ENCODE measurements around the gene REV1. TPM values are rescaled to one million over a fixed set of nuclear protein-coding genes. Genes with fewer than 3 reads are reported as not detected.

Gene REV1
- total RNA-seq, 1 donor from 2014 or later, result 25.5 TPM

DNA sequence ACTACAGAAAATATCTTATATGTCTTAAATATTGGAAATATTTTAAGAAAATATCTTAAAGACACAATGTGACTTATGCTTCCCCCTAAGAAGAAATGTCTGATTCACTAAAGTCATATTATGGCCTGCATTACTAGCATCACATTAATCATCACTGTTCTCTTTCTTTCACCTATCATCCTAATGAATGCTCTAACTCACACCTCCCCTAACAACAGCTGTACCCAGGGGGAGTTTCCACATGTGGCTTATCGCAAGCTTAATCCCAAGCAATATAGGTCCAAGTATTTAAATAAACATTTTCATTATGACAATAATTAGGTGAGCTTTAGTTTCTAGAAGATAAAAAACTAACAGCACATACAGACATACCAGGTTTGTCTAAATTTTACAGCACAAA lies 39.6 kb downstream of the REV1 start:
- DNase-seq (ENCODE audit: low spot score), result no peak

DNA sequence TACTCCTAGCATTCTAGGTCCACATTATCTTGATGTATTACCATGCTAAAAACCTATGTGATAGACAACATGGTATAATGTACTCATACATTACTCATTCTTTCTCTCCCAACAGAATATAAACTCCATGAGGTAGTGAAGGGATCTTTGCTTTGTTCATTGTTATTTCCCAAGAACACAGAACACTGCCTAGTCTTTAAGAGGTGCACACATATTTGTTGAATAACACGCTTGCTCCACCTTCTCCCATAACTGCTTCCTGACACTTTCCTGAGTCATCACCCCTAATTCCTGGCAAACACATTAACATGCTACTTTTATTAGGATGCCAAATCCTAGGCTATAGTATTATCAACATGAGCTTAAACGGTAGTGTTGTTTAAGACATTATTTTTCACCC lies 41.3 kb downstream of the REV1 start:
- DNase-seq (ENCODE audit: low spot score), result no peak

DNA sequence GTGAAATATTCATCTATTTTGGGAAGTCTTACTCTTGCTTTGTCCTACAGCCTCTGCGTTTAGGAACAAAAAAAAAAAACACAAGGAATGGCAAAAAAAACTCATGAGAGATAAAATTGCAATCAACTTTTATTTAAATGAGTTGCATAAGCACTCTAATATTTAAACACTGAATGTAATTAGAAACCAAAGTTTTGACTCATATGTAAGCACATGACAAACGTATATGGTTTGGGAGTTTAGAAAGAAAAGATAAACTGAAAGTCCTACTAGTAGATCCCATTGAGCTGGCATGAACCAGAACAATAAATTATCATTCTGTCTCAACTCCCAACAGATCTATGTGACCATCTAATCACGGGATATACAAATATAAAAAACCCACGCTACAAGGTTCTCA lies 44.8 kb downstream of the REV1 start:
- no peak for DNase-seq (ENCODE audit: low spot score)

DNA sequence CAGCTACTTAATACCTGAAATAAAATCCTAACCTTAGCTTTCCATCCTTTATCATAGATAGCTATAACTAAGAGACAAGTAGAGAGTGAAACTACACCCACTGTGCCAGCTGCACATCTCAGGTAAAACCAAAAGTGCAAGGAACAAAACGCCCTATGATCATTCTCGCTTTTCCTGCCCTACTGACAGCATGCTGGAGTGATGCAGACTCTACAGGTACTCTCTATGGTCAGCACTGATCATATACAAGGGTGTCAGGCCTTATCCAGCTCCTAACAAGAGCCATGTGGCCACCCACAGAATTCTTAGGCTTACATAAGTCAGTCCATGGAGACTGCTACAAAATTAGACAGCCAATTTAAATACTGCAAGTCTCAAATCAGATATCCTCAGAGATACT lies 45.6 kb downstream of the REV1 start:
- DNase-seq (ENCODE audit: low spot score), result no peak

DNA sequence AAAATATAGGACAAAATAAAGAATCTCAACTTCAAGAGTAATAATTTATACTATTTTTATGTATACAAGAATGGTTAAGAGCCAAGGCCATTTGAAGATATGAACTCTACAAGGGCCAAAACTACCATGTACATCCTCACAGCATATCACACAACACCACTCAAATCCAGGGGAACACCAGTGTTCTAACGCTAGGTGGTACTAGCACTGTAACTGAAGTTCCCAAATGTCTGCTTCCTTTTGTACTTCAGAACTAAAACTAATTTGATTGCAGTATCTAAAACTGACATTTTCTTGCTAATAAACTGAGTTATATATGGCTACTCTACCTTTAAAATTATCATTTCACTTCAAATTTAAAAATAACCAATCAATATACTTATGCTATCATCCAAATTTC lies 47.0 kb downstream of the REV1 start:
- DNase-seq (ENCODE audit: low spot score), result no peak

DNA sequence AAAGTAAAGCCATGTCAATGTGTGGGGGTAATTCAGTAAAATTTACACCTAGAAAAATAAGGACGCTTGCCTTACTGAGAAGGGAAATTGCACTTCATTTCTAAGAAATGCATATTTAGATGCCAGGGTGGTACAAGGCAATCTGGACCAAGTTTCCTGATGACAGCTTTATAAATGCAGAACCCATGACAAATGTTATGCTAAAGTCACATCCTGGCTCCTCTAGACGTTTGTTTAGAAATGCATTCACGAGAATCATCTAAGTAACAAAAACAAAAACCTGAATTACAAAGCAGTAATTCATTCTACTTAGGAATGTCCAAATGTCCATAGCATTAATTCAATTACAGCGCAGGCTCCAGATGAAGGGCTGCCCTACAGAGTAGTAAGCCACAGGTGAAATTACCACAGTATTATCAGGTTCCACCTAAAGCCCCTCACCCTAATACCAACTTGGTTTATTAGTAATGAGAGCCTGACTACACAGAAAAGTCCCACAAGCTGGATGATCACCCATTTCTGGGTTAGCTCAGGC lies 49.8 kb downstream of the REV1 start:
- no peak for DNase-seq (ENCODE audit: low spot score)

DNA sequence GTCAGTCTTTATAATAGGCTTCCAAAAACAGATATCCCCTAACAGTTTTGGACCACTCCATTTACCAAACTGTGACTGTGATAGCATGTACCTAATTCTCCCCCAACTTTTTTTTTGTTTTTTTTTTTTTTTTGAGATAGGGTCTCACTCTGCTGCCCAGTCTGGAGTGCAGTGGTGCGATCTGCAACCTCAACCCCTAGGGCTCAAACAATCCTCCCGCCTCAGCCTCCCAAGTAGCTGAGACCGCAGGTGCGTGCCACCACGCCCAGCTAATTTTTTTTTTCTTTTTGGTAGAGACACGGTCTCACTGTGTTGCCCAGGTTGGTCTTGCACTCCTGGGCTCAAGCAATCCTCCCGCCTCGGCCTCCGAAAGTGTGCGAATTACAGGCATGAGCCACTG lies 52.9 kb downstream of the REV1 start:
- no peak for DNase-seq (ENCODE audit: low spot score)

DNA sequence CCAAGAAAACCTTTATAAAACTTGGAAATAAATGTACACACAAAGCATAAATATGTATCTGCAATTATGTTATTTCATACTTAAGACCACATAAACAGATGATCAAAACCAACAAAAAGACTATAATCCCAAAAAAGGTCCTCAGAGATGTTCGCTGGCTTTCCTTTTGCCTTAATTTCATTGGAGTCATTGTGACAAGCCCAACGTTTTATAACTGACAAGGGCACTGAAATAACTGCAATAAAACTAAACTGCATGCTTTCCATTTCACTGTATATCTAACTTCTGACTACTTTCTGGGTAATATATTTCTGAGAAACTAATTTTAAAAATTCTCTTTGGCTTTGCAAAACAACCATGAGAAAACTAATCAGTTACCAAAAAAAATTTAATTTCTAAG lies 56.5 kb downstream of the REV1 start:
- DNase-seq (ENCODE audit: low spot score), result no peak

DNA sequence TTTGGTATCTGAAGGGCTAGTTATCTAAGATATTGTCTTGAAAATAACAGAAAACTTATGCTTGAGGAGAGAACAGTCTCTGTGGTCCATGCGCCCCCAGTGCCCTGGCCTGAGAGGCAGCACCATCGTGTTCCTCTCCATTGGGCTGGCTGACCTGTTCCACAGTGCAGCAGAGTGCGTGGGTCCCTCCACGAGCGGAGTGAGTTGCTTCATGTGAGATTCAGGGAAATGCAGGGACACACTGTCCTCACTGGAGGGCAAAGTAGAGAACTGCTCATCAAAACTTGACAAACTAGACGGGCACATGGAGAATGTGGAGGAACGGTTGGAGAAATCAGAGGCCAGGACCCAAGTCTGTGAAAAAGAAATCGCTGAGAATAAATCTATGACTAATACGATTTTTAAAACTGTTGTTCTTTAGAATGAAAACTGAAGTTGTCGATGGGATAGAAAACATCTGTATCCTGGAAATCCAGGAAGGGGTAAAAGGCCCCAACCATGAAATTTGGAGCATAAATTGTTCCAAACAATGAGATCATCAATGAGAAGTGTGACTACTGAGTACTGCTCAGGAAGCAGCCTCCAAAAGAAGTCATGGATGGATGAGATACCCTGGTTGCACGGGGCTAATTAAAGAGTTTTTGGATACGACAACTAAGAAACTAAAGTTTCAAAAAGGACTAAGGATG lies 58.1 kb downstream of the REV1 start:
- DNase-seq (ENCODE audit: low spot score), result no peak

DNA sequence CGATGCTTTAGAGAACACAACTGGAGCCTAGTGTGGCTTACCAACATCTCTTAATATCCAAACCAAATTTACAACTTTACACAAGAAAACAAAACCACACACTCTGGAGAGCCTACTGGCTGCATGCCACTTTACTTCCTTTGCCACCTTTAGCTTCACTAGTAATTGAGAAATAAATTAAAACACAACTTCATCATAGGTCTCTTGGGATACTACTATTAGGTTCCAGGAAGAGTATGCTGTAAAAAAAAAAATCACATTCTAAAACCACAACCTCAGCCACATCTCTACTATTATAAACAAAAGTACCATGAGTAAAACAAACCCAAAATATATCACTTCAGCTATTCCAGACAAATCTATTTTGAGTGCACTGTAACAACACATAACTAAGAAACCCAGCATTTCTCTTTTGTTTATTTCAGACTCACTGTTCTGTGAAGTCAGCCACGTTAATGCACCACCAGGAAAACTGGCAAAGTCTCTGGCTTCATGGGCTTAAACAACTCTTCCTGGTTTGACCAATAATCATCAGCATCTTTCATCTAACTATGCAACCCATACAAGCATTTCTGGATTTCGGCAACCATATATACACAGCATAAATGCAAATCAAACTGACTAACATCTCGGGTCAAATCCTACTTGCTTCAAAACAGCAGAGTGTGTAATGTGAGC lies 59.1 kb downstream of the REV1 start:
- DNase-seq (ENCODE audit: low spot score), result no peak

DNA sequence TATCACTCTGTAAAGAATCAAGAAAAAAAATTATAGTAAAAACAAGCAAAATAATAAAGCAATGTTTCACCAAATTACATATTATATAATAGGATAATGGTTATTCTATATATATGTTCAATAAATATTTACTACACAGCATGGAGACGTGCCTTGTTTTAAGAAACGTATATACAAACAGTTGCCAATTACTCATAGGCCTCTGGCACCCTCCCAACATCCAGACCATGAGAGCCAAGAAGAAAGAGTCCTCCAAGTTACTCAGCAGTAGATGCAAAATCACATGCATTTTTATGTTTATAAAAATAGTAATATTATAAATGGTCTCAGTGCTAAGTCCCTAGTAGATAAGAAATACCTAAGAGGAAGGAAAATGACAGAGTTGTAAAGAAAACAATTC lies 64.8 kb downstream of the REV1 start:
- peak; percentile 16 for DNase-seq (ENCODE audit: low spot score)

DNA sequence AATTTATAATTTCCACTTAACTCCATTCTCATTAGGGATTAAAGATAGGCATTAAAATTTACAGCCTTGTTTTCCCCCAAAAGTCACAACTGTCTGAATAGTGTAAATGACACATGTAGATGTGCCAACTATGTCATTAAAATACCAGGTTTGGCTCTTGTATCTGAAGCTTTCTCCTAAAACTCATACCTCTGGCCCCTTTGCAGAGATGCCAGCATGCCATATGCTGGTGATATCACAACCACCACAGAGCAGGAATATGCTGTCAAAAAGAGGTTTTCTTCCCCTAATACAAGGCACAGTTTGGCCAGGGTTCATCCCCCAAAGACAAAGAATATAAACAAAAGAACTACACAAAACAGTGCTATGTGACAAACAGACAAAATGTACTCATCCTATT lies 65.4 kb downstream of the REV1 start:
- DNase-seq (ENCODE audit: low spot score), result no peak

DNA sequence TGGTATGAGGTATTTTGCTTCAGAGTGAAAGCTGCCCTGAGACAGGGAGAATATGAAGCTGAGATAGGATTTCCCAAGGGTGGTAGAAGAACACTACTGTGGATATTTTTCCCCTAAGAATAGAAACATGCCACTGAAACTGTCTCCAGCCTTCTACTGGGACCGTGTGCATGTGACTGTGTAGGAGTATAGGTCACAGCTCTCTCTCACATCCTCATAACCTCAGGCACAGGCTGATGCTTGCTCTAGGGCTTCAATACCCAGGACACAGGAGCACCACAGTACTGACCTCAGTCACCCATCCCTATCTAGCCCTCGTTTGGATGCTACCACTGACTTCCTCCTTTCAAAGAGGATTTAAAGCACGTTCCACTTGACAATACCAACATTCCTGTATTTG lies 67.2 kb downstream of the REV1 start:
- no peak for DNase-seq (ENCODE audit: low spot score)

DNA sequence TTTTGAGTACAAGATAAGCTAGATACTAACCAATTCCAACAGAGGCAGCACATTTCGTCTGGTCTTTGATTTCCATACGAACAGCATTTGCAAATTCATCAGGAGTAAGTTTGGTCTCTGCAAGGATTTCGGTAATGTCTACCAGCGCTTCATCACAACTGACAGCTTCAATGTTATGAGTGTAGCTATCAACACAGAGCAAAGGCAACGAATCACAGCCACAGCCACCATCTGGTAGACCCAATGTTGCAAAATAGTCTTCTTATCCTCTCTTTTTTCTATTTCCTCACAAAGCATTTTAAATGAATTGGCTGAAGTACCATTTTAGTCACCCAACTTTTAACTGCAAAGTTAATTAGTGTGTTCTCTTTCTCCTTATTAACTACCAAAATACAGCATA lies 68.3 kb downstream of the REV1 start:
- DNase-seq (ENCODE audit: low spot score), result no peak

DNA sequence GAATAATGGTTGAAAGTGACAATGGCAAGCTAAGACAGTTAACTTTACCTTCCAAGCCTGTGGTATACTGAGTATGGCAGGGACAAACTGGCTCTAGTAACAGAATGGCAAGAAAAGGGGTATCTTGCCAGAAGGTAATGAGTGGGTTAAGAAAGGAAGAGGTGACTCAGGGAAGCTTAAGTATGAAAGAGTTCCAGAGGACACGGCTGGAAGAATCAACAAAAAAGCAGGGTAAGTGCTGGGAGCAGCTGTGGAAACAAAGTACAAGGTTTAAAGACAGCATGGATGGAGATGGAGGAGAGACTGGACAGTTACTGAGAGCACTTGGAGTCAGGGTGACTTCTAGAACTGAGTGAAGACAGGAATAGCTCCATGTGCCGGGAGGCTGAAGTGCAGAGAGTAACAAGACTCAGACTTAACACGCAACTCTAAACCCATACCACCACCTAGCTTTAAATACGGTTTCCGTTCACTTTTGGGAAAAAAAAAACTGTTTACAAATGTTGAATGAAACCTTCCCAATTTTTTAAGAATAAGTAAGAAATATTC lies 69.0 kb downstream of the REV1 start:
- DNase-seq (ENCODE audit: low spot score), result no peak

DNA sequence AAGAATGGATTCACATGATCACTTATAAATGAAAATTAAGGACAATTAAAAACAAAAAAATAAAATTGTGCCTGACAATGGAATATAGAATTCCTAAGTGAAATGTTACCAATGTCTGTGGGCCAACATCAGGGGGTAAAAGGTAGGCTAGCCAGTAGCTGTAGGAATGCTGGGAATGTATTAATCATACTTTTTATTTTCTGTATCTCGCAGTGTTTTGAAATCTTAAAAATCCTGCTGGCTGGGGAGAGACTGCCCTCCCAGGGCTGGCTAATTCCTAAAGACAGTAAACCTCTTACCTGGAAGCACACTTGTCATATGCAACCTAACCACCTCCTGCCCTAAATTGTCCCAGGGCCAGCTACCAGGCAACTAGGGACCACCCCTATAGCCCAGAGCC lies 69.8 kb downstream of the REV1 start:
- no peak for DNase-seq (ENCODE audit: low spot score)

DNA sequence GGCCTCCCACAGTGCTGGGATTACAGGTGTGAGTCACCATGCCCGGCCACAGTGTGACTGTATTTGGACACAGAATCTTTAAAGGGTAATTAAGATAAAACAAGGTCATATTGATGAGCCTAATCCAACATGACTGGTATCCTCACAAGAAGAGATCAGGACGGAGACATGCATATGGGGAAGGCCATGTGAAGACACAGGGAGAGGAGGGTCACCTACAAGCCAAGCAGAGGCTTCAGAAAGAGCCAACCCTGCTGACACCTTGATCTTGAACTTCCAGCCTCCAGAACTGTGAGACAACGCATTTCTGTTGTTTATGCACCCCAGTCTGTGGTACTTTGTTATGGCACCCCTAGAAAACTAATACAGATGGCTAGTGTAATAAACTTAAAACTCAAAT lies 72.4 kb downstream of the REV1 start:
- DNase-seq (ENCODE audit: low spot score), result no peak

DNA sequence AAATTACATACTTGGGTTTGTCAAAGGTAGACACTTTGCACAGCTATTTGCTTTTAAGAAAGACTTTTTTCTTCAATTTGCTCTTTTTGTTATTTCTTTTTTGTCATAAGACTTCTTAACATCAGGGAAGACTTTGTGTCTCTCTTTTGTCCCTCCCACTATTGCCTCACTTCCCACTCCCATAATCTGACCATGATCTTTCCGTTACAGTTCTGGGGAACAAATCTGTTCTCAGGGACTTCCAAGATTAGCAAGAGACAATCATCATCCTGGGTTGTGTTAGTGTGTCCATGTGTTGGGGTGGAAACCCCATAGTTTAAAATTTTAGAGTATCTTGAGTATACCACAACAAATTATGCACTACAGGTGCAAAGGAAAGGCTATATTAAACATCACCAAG lies 75.3 kb downstream of the REV1 start:
- DNase-seq (ENCODE audit: low spot score), result no peak

DNA sequence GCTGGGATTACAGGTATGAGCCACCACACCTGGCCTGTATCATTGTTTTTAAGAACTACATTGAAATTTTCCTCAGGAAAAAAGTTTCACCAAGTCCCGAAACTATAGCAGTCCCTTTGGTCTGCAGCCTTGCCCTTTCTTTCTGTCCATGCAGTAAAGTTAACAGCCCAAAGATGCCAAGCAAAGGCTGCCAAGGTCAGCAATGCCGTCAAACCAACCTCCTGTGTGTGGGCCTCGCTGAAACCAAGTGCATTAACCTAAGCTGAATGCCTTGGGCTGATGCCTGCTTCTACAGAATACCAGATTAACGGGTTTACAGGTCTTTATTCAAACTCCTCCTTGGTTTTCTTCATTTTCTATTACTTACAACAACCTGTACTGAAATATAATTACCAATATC lies 79.5 kb downstream of the REV1 start:
- no peak for DNase-seq (ENCODE audit: low spot score)

DNA sequence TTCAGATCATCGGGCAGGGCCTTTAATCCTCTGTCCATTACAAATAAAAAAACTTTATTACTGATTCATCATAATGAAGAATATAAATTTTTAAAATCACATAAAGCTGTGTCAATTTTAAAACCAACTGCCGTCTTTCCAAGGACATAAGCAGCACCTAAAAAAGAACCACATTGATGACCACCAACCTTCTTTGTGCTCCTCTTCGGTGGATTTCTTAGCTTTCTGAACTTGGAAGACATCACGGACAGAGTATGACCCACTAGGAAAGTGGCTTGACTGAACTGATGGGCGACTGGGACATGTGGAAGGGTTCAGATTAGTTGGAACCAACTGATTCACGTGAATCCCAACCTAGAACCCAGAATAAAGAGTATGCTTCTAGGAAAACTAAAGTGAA lies 83.7 kb downstream of the REV1 start:
- no peak for DNase-seq (ENCODE audit: low spot score)

DNA sequence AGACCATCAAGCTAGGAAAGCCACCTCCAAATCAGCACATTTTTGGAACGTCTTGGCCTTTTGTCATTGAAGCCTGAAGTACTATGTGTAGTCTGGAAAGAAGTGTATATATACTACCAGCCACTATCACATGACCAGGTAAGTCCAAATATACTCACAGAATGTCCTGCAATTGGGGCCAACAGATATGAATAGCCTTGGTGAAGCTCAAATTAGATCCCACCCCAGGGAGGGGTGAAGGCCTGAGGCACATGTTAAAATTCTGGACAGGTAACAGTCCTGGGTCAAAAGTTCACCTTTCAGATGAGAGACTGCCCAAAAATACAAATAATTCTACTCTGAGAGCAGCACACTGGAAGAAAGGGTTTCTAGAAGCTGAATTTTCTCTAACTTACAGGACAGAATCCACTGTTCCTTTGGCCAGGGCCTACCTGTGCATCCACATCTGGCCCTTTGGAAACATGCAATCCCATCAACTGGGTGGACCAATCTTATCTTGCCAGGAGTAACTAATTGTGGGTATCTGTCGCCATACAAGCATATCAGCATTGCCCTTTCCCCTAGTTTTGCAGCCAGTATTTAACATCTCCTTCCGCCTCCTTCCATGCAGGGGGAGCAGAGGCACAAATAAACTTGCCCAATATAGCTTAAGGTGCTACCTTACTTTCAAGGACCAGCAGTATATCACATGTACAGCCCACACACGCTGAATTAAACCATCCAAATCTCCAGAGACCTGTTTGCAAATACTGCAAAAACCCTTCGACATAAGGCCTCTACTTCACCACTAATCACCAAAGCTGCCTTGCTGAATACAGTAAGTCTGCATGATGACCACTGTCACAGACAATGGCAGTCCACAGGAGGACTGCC lies 84.8 kb downstream of the REV1 start:
- no peak for DNase-seq (ENCODE audit: low spot score)
